Gastrocnemius medialis (tissue), 4 donors: Measurements from ENCODE around the gene LENEP. TPM values are rescaled to one million over a fixed set of nuclear protein-coding genes. Genes with fewer than 3 reads are reported as not detected.

Experiments
- ATAC-seq, 2 donors: fragments of 150-250 bp; one replicate each; pipeline ENCODE4 v1.9.1; 2016
- DNase-seq, 2 donors: peaks; one replicate each; pipeline ENCODE4 v3.0.0-alpha.2; 2019
- H3K27ac ChIP-seq, 4 donors: fragments of 200-600 bp; sonication (generic); 1 replicate in 1 of 4; 2 replicates in 3 of 4; pipeline ENCODE4 v1.5.1; 2016 to 2018; ENCODE audit warnings: mild to moderate bottlenecking in 2 of 4, moderate library complexity in 1 of 4
- H3K27me3 ChIP-seq, 3 donors: fragments of 200-600 bp; sonication (generic) in 2 of 3; 1 replicate in 1 of 3; 2 replicates in 2 of 3; pipeline versions ENCODE4 v1.5.1 to v1.6.0; 2016 to 2019; ENCODE audit warnings: mild to moderate bottlenecking in 1 of 3, moderate library complexity in 1 of 3
- H3K36me3 ChIP-seq, 2 donors: fragments of 200-600 bp; sonication (generic) in 1 of 2; one replicate each; pipeline ENCODE4 v1.5.1; 2017 to 2018
- H3K4me1 ChIP-seq, 2 donors: fragments of 200-600 bp; sonication (generic) in 1 of 2; one replicate each; pipeline ENCODE4 v1.5.1; 2016 to 2017; ENCODE audit warnings: mild to moderate bottlenecking in 2 of 2
- H3K4me3 ChIP-seq, 4 donors: fragments of 200-600 bp; sonication (generic) in 3 of 4; 1 replicate in 1 of 4; 2 replicates in 3 of 4; pipeline ENCODE4 v1.5.1; 2016 to 2019; ENCODE audit warnings: mild to moderate bottlenecking in 2 of 4
- H3K9me3 ChIP-seq, 3 donors: fragments of 200-600 bp; sonication (generic) in 2 of 3; 1 replicate in 1 of 3; 2 replicates in 2 of 3; pipeline ENCODE4 v1.5.1; 2016 to 2019
- CTCF ChIP-seq, 5 experiments: fragments of 450-650 bp in 3 of 5; fragments of 200-600 bp in 2 of 5; sonication (generic) in 2 of 5; IDR thresholded peaks in 4 of 5; conservative IDR thresholded peaks in 1 of 5; 1 replicate in 4 of 5; 2 replicates in 1 of 5; pipeline ENCODE4 v1.5.1; 2016 to 2019; ENCODE audit warnings: antibody characterized with exemption in 5 of 5, mild to moderate bottlenecking in 3 of 5, moderate library complexity in 3 of 5
- POLR2A ChIP-seq, 2 donors: fragments of 450-650 bp; IDR thresholded peaks; one replicate each; pipeline ENCODE4 v1.6.1; 2017; ENCODE audit warnings: antibody characterized with exemption in 2 of 2, mild to moderate bottlenecking in 2 of 2, moderate library complexity in 2 of 2
- in situ Hi-C, 4 donors: fragments of 200-750 bp; cut with MboI; loops; one replicate each; pipeline versions ENCODE4 v1.15.0 to v1.8.0; 2017; ENCODE audit warnings: low sequenced_read_pairs in 4 of 4
- intact Hi-C: fragments of 100-400 bp; cut with DNase I; formaldehyde crosslinking; loops from one replicate; pipeline ENCODE4 v1.15.1; 2023; ENCODE audit warnings: low total_unique reads
- total RNA-seq, 4 donors: library from RNA; depleted of rRNA; stranded (reverse); fragments of >200 nt; gene quantifications; one replicate each; pipeline versions ENCODE4 v1.1.0 to v1.2.3, GENCODE V29; 2016

Gene LENEP
- total RNA-seq, 4 donors from 2014 or later, result not detected

- peak overlapping the region; percentile 92 to 98 (median 94) for H3K27ac ChIP-seq
- no peaks in the 10 kb centered on the region for H3K27me3 ChIP-seq
- intact Hi-C loops (no loop called here), in situ Hi-C loops (loop anchor here in 1 of 4 donors (25.0 kb wide), 1 partner anchor 103 kb away; the partner anchor contains the start of genes ADAM15 and EFNA4)
- peaks cover 45 to 54% of the 10 kb centered on the region in 2 donors for H3K4me1 ChIP-seq
- no peak for TF ChIP-seq POLR2A (IDR thresholded peaks at IDR 0.05)
- no peak for TF ChIP-seq CTCF (IDR thresholded peaks at IDR 0.05 in 4 of 5, conservative IDR thresholded peaks at IDR 0.05 in 1 of 5)
- no peak for DNase-seq
- no peaks in the 10 kb centered on the region for H3K9me3 ChIP-seq
- no peak for ATAC-seq
- no peak overlapping the region for H3K4me3 ChIP-seq
- peaks cover 4 to 28% of the 10 kb centered on the region in 2 donors for H3K36me3 ChIP-seq
Measured at GRCh38 chr1:154959426-154959780, 34.0 kb upstream of the LENEP start.

- in situ Hi-C loops (loop anchor here in 3 of 4 donors (5.0 to 25.0 kb wide), 3 partner anchors 37 to 102 kb away; partner anchors contain the start of genes ADAM15 (in 1 of the 3) and EFNA4 (in 1 of the 3)), intact Hi-C loops (loop anchor here (1.0 kb wide), 1 partner anchor 57 kb away; no protein-coding TSS in a partner anchor)
- Histone ChIP-seq H3K4me1 (peaks cover 33 to 42% of the 10 kb centered on the region in 2 donors), H3K27me3 (no peaks in the 10 kb centered on the region), H3K27ac (peak overlapping the region; percentile 94 to 100 (median 98)), H3K9me3 (no peaks in the 10 kb centered on the region), H3K36me3 (peaks cover 4 to 39% of the 10 kb centered on the region in 2 donors), H3K4me3 (peak overlapping the region; percentile 78 to 95 (median 80))
- TF ChIP-seq POLR2A (IDR thresholded peaks at IDR 0.05), result no peak
- no peak for TF ChIP-seq CTCF (IDR thresholded peaks at IDR 0.05 in 4 of 5, conservative IDR thresholded peaks at IDR 0.05 in 1 of 5)
- ATAC-seq (no peak), DNase-seq (no peak)
Measured at GRCh38 chr1:154960446-154961136, 32.8 kb upstream of the LENEP start.

GRCh38 chr1:154961207-154962155 is 31.9 kb upstream of the LENEP start, which contains the start of gene PYGO2:
TSS of gene PYGO2 (minus strand) at chr1:154961782. CDS start at chr1:154961576, 206 bp downstream.
- ATAC-seq, result peak; percentile 87 to 90
- in situ Hi-C loops, result loop anchor here in 3 of 4 donors (5.0 to 25.0 kb wide), 3 partner anchors 36 to 101 kb away; partner anchors contain the start of genes ADAM15 (in 1 of the 3) and EFNA4 (in 1 of the 3)

More at GRCh38 chr1:154961207-154962155, 31.9 kb upstream of the LENEP start, which contains the start of gene PYGO2:
- peak within 1 kb of the TSS; percentile 94 to 100 (median 98) for H3K27ac ChIP-seq
- H3K4me3 ChIP-seq, result peak within 1 kb of the TSS; percentile 78 to 95 (median 80)
- H3K9me3 ChIP-seq, result no peaks in the 10 kb centered on the region
- no peaks in the 10 kb centered on the region for H3K27me3 ChIP-seq
- peaks cover 4 to 48% of the 10 kb centered on the region in 2 donors for H3K36me3 ChIP-seq
- peaks cover 30 to 38% of the 10 kb centered on the region in 2 donors for H3K4me1 ChIP-seq
- intact Hi-C loops, result loop anchor here (1.0 kb wide), 2 partner anchors 38 to 56 kb away; no protein-coding TSS in a partner anchor
- TF ChIP-seq CTCF (IDR thresholded peaks at IDR 0.05 in 4 of 5, conservative IDR thresholded peaks at IDR 0.05 in 1 of 5), result peak; percentile 59 to 88 (median 84)
- TF ChIP-seq POLR2A (IDR thresholded peaks at IDR 0.05), result peak; percentile 85 to 87
- DNase-seq, result peak; percentile 55 to 62
